NT2/D1 (cell line): ENCODE results near the gene CLEC16A.

Experiments
- SUZ12 ChIP-seq: IDR thresholded peaks from 2 replicates; pipeline ENCODE4 v1.6.1; 2011; ENCODE audit not compliant: insufficient read length, insufficient read depth; ENCODE audit errors: extremely low read depth
- YY1 ChIP-seq: IDR thresholded peaks from 2 replicates; pipeline ENCODE4 v1.6.1; 2011; ENCODE audit not compliant: insufficient read length, insufficient read depth

DNA sequence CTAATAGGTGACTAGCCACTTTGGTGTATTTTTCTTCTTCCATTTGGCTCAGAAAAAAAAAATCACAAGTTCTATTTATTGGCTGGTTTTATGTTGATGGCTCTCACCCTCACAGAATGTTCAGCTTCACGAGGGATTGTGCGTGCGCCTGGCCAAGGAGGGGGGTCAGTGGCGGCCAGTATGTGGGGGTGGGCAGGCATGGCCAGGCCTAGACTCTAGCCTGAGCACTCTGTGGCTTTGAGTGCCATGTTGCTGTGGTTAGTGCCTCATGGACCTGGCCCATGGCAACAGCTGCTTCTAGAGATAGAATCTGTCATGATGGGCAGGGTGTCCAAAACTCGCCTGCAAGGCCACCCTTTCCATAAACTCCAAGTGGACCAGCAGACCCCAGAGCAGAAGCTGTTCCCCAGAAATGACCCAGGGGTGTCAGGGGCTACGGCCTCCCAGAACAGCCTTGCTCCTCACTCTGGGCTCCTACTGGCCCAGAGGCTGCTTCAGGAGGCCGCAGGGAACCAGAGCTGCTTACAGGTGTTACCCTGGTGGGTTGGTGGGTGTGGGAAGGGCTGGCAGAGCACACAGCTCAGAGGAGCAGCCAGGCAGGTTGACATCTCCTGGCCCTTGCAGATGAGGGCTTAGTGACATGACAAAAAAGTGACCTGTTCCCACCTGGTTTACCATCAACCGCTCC lies 186.8 kb downstream of the CLEC16A start:
- TF ChIP-seq YY1 (no peak), SUZ12 (no peak)
